Left renal pelvis (tissue), 4 donors: ENCODE measurements around the gene PPP6R2. TPM values are rescaled to one million over a fixed set of nuclear protein-coding genes. Genes with fewer than 3 reads are reported as not detected.

Source experiments
- polyA plus RNA-seq, 4 donors: library from polyadenylated mRNA; unstranded; fragments of 120-200 nt; gene quantifications; one replicate each; pipeline ENCODE4 v1.2.1, GENCODE V29; 2013; ENCODE audit not compliant: insufficient read length in 4 of 4

The PPP6R2 gene
- polyA plus RNA-seq, 4 donors = 30.2 to 58.8 (median 35.4) TPM

Other genes starting within 250 kb of the PPP6R2 start
- 1 to 10 TPM in 2 of 4 donors, under 1 TPM in 2; 0.12 to 2.3 (median 1.2) TPM for gene PANX2, start 172.6 kb upstream of the PPP6R2 start, polyA plus RNA-seq
- 10 to 100 TPM; 14.0 to 33.4 (median 19.3) TPM for gene TRABD, start 157.4 kb upstream of the PPP6R2 start, polyA plus RNA-seq
- gene SELENOO, start 142.3 kb upstream of the PPP6R2 start, polyA plus RNA-seq = 10 to 100 TPM; 12.5 to 33.0 (median 16.3) TPM
- 10 to 100 TPM; 24.2 to 47.3 (median 34.6) TPM for gene TUBGCP6, start 98.3 kb upstream of the PPP6R2 start, polyA plus RNA-seq
- 10 to 100 TPM; 15.9 to 37.2 (median 20.3) TPM for gene HDAC10, start 92.1 kb upstream of the PPP6R2 start, polyA plus RNA-seq
- 10 to 100 TPM in 3 of 4 donors, 1 to 10 TPM in 1; 9.7 to 17.7 (median 15.6) TPM for gene MAPK12, start 81.6 kb upstream of the PPP6R2 start, polyA plus RNA-seq
- 1 to 10 TPM; 6.0 to 9.7 (median 7.9) TPM for gene MAPK11, start 72.9 kb upstream of the PPP6R2 start, polyA plus RNA-seq
- gene PLXNB2, start 35.7 kb upstream of the PPP6R2 start, polyA plus RNA-seq = 100 to 1,000 TPM; 126 to 249 (median 214) TPM
- gene DENND6B, start 16.3 kb upstream of the PPP6R2 start, polyA plus RNA-seq = 10 to 100 TPM in 3 of 4 donors, 1 to 10 TPM in 1; 9.8 to 20.1 (median 14.9) TPM
- gene SBF1, start 131.7 kb downstream of the PPP6R2 start, polyA plus RNA-seq = 10 to 100 TPM; 25.9 to 47.1 (median 34.9) TPM
- 1 to 10 TPM in 3 of 4 donors, under 1 TPM in 1; 0.83 to 7.4 (median 3.9) TPM for gene ADM2, start 138.2 kb downstream of the PPP6R2 start, polyA plus RNA-seq
- gene MIOX, start 143.5 kb downstream of the PPP6R2 start, polyA plus RNA-seq = 10 to 100 TPM in 1 of 4 donors, 1 to 10 TPM in 2, under 1 TPM in 1; 0.44 to 12.5 (median 6.1) TPM
- gene LMF2, start 164.4 kb downstream of the PPP6R2 start, polyA plus RNA-seq = 10 to 100 TPM; 34.7 to 68.3 (median 42.0) TPM
- 10 to 100 TPM; 39.7 to 54.3 (median 43.9) TPM for gene NCAPH2, start 164.9 kb downstream of the PPP6R2 start, polyA plus RNA-seq
- 1 to 10 TPM in 2 of 4 donors, under 1 TPM in 1, not detected in 1; 0.83 to 7.6 (median 3.9) TPM for gene SCO2, start 182.3 kb downstream of the PPP6R2 start, polyA plus RNA-seq
- gene TYMP, start 186.7 kb downstream of the PPP6R2 start, polyA plus RNA-seq = 1 to 10 TPM in 3 of 4 donors, under 1 TPM in 1; 0.83 to 4.3 (median 2.1) TPM
- gene KLHDC7B, start 202.6 kb downstream of the PPP6R2 start, polyA plus RNA-seq = under 1 TPM; 0.03 to 0.47 (median 0.32) TPM
- under 1 TPM in 1 of 4 donors, not detected in 3; 0.42 TPM for gene SYCE3, start 219.6 kb downstream of the PPP6R2 start, polyA plus RNA-seq
- 10 to 100 TPM in 2 of 4 donors, 1 to 10 TPM in 2; 7.5 to 17.4 (median 10.2) TPM for gene CPT1B, start 235.1 kb downstream of the PPP6R2 start, polyA plus RNA-seq
- 10 to 100 TPM; 71.6 to 88.6 (median 81.1) TPM for gene CHKB, start 239.5 kb downstream of the PPP6R2 start, polyA plus RNA-seq